Activated naive CD4-positive, alpha-beta T cell treated with anti-CD3 and anti-CD28 coated beads, Interleukin-2, amount 50 U/mL, for 72 hours (primary cell): ENCODE results near the gene TBC1D10B. TPM values are rescaled to one million over a fixed set of nuclear protein-coding genes. Genes with fewer than 3 reads are reported as not detected.

ENCODE experiments used
- ATAC-seq, 2 donors: fragments of 150-1000 bp; cut with Tn5 transposase; 2 replicates each; pipeline ENCODE4 v1.10.0; 2021; ENCODE audit warnings: mild to moderate bottlenecking in 2 of 2, moderate library complexity in 2 of 2
- DNase-seq, 2 donors: peaks; one replicate each; pipeline ENCODE4 v3.0.0; 2021 to 2022; ENCODE audit warnings: low spot score in 2 of 2
- H3K27ac Mint-ChIP-seq, 2 donors: one replicate each; pipeline ENCODE4 v1.8.0; 2022; ENCODE audit warnings: mild to moderate bottlenecking in 2 of 2, mixed read lengths in 2 of 2
- H3K36me3 Mint-ChIP-seq, 2 donors: one replicate each; pipeline ENCODE4 v1.8.0; 2022; ENCODE audit warnings: mixed read lengths in 2 of 2
- H3K9me3 Mint-ChIP-seq, 2 donors: one replicate each; pipeline ENCODE4 v1.8.0; 2022; ENCODE audit warnings: mixed read lengths in 2 of 2
- total RNA-seq, 2 donors: library from RNA; stranded (reverse); gene quantifications; one replicate each; pipeline ENCODE4 v1.2.3, GENCODE V29; 2022

The TBC1D10B gene
- total RNA-seq, 2 donors from 2014 or later: 52.5 to 69.5 TPM

- no peak for ATAC-seq
- peaks cover 26 to 28% of the 10 kb centered on the region in 2 donors for H3K36me3 Mint-ChIP-seq
- peak overlapping the region; percentile 98 to 99 for H3K27ac Mint-ChIP-seq
- no peaks in the 10 kb centered on the region for H3K9me3 Mint-ChIP-seq
- DNase-seq: no peak
These were observed 9.9 kb upstream of the TBC1D10B start for GRCh38 chr16:30380072-30380802.

- no peak for DNase-seq
These were observed 9.0 kb upstream of the TBC1D10B start for GRCh38 chr16:30379158-30379783.

GRCh38 chr16:30378236-30379157, 8.2 kb upstream of the TBC1D10B start:
- peaks cover 21 to 28% of the 10 kb centered on the region in 2 donors for H3K36me3 Mint-ChIP-seq
- ATAC-seq (peak; percentile 82 to 90), DNase-seq (peak; percentile 97 to 98)
- H3K27ac Mint-ChIP-seq: peak overlapping the region; percentile 98 to 99
- H3K9me3 Mint-ChIP-seq: no peaks in the 10 kb centered on the region

More at GRCh38 chr16:30379158-30379783, 9.0 kb upstream of the TBC1D10B start:
- H3K36me3 Mint-ChIP-seq: peaks cover 26 to 28% of the 10 kb centered on the region in 2 donors
- peak overlapping the region; percentile 98 to 99 for H3K27ac Mint-ChIP-seq
- ATAC-seq: no peak
- no peaks in the 10 kb centered on the region for H3K9me3 Mint-ChIP-seq

- peak; percentile 80 to 90 for DNase-seq
- Mint-ChIP-seq H3K36me3 (peaks cover 16 to 28% of the 10 kb centered on the region in 2 donors), H3K27ac (peak overlapping the region; percentile 98 to 99), H3K9me3 (no peaks in the 10 kb centered on the region)
- peak; percentile 62 for ATAC-seq
These were observed 7.5 kb upstream of the TBC1D10B start for GRCh38 chr16:30377812-30378235.

GRCh38 chr16:30377050-30377811, 6.9 kb upstream of the TBC1D10B start:
- ATAC-seq: no peak
- no peak for DNase-seq
- Mint-ChIP-seq H3K36me3 (peaks cover 12 to 28% of the 10 kb centered on the region in 2 donors), H3K9me3 (no peaks in the 10 kb centered on the region), H3K27ac (peak overlapping the region; percentile 98 to 99)

GRCh38 chr16:30376461-30376902, 6.2 kb upstream of the TBC1D10B start:
- peaks cover 8 to 24% of the 10 kb centered on the region in 2 donors for H3K36me3 Mint-ChIP-seq
- H3K27ac Mint-ChIP-seq: peak overlapping the region in 1 of 2 donors; percentile 98
- no peaks in the 10 kb centered on the region for H3K9me3 Mint-ChIP-seq
- no peak for ATAC-seq
- peak in 1 of 2 donors; percentile 52 for DNase-seq

GRCh38 chr16:30375864-30376263, 5.6 kb upstream of the TBC1D10B start:
- H3K27ac Mint-ChIP-seq: peak overlapping the region; percentile 69 to 98
- no peak for ATAC-seq
- no peaks in the 10 kb centered on the region for H3K9me3 Mint-ChIP-seq
- DNase-seq: no peak
- H3K36me3 Mint-ChIP-seq: peaks cover 7 to 22% of the 10 kb centered on the region in 2 donors

- Mint-ChIP-seq H3K36me3 (peaks cover 1 to 14% of the 10 kb centered on the region in 2 donors), H3K27ac (peak within 1 kb of the TSS; percentile 94 to 98), H3K9me3 (no peaks in the 10 kb centered on the region)
- DNase-seq (no peak), ATAC-seq (no peak)
These were observed 4.2 kb upstream of the TBC1D10B start, which contains the start of gene MYL11 for GRCh38 chr16:30374538-30374937. MYL11 (plus strand) TSS chr16:30374802; CDS start chr16:30374858, 56 bp downstream.

GRCh38 chr16:30372725-30373124, 2.4 kb upstream of the TBC1D10B start:
- H3K27ac Mint-ChIP-seq: peak overlapping the region; percentile 70 to 88

GRCh38 chr16:30372038-30372712, 1.9 kb upstream of the TBC1D10B start:
- Mint-ChIP-seq H3K27ac (peak overlapping the region; percentile 88 to 96), H3K9me3 (no peaks in the 10 kb centered on the region), H3K36me3 (peaks cover 16 to 17% of the 10 kb centered on the region in 2 donors)
- no peak for ATAC-seq
- DNase-seq: peak in 1 of 2 donors; percentile 54

More at GRCh38 chr16:30372725-30373124, 2.4 kb upstream of the TBC1D10B start:
- peaks cover 16 to 17% of the 10 kb centered on the region in 2 donors for H3K36me3 Mint-ChIP-seq
- no peaks in the 10 kb centered on the region for H3K9me3 Mint-ChIP-seq
- DNase-seq (peak in 1 of 2 donors; percentile 53), ATAC-seq (no peak)

GRCh38 chr16:30371248-30371816, 1.0 kb upstream of the TBC1D10B start:
- Mint-ChIP-seq H3K36me3 (peaks cover 16 to 17% of the 10 kb centered on the region in 2 donors), H3K27ac (peak overlapping the region; percentile 88 to 96), H3K9me3 (no peaks in the 10 kb centered on the region)
- DNase-seq (no peak), ATAC-seq (no peak)

GRCh38 chr16:30369938-30370455, 297 bp downstream of the TBC1D10B start:
- no peaks in the 10 kb centered on the region for H3K9me3 Mint-ChIP-seq
- DNase-seq: no peak
- peak overlapping the region in 1 of 2 donors; percentile 88 for H3K27ac Mint-ChIP-seq
- no peak for ATAC-seq
- H3K36me3 Mint-ChIP-seq: peaks cover 16 to 24% of the 10 kb centered on the region in 2 donors

GRCh38 chr16:30369091-30369937, 980 bp downstream of the TBC1D10B start:
- no peak for ATAC-seq
- peaks cover 16 to 29% of the 10 kb centered on the region in 2 donors for H3K36me3 Mint-ChIP-seq

GRCh38 chr16:30368792-30369090, 1.6 kb downstream of the TBC1D10B start:
- Mint-ChIP-seq H3K27ac (peak overlapping the region; percentile 65 to 84), H3K9me3 (no peaks in the 10 kb centered on the region), H3K36me3 (peaks cover 16 to 29% of the 10 kb centered on the region in 2 donors)
- ATAC-seq (no peak), DNase-seq (peak in 1 of 2 donors; percentile 52)

More at GRCh38 chr16:30369091-30369937, 980 bp downstream of the TBC1D10B start:
- no peaks in the 10 kb centered on the region for H3K9me3 Mint-ChIP-seq
- peak overlapping the region; percentile 65 to 84 for H3K27ac Mint-ChIP-seq
- peak in 1 of 2 donors; percentile 67 for DNase-seq
